Liver (tissue), 9 donors: Measurements from ENCODE around the gene AKT2. TPM values are rescaled to one million over a fixed set of nuclear protein-coding genes. Genes with fewer than 3 reads are reported as not detected.

Experiments
- DNase-seq: peaks from one replicate; pipeline ENCODE4 v3.0.0-alpha.2; 2017; ENCODE audit warnings: low spot score
- H3K27ac ChIP-seq, 2 donors: one replicate each; pipeline ENCODE4 v1.7.0; 2013; ENCODE audit warnings: inconsistent platforms in 2 of 2, low read length in 2 of 2, control low read depth in 1 of 2, low read depth in 1 of 2, mild to moderate bottlenecking in 1 of 2
- H3K27me3 ChIP-seq, 4 donors: one replicate each; pipeline versions ENCODE4 v1.6.1 to v1.7.0; 2013; ENCODE audit warnings: low read length in 3 of 4, inconsistent platforms in 1 of 4, mild to moderate bottlenecking in 1 of 4, moderate library complexity in 1 of 4; ENCODE audit not compliant: control insufficient read depth in 4 of 4, insufficient read depth in 4 of 4
- H3K36me3 ChIP-seq, 4 donors: one replicate each; pipeline versions ENCODE4 v1.6.1 to v1.7.0; 2013; ENCODE audit warnings: low read length in 3 of 4, mild to moderate bottlenecking in 3 of 4, low read depth in 1 of 4, moderate library complexity in 1 of 4; ENCODE audit not compliant: control insufficient read depth in 4 of 4, insufficient read depth in 3 of 4
- H3K4me1 ChIP-seq, 4 donors: one replicate each; pipeline versions ENCODE4 v1.6.1 to v1.7.0; 2013; ENCODE audit warnings: low read length in 3 of 4, mild to moderate bottlenecking in 3 of 4, moderate library complexity in 1 of 4; ENCODE audit not compliant: control insufficient read depth in 4 of 4, insufficient read depth in 4 of 4
- H3K4me3 ChIP-seq, 3 donors: one replicate each; pipeline versions ENCODE4 v1.6.1 to v1.7.0; 2013; ENCODE audit warnings: low read length in 3 of 3, control low read depth in 1 of 3, low read depth in 1 of 3, mild to moderate bottlenecking in 1 of 3
- H3K9ac ChIP-seq, 2 donors: one replicate each; pipeline ENCODE4 v1.7.0; 2013; ENCODE audit warnings: low read length in 2 of 2, mild to moderate bottlenecking in 2 of 2, moderate library complexity in 2 of 2, control low read depth in 1 of 2, low read depth in 1 of 2
- H3K9me3 ChIP-seq, 4 donors: one replicate each; pipeline versions ENCODE4 v1.6.1 to v1.7.0; 2013; ENCODE audit warnings: low read length in 3 of 4; ENCODE audit not compliant: control insufficient read depth in 4 of 4
- EGR1 ChIP-seq, 2 donors: IDR thresholded peaks; 2 replicates each; pipeline ENCODE4 v1.6.1; 2016 to 2018; ENCODE audit warnings: antibody characterized with exemption in 2 of 2, low read depth in 2 of 2
- FOXA1 ChIP-seq: IDR thresholded peaks from 2 replicates; pipeline ENCODE4 v1.6.1; 2016; ENCODE audit warnings: antibody characterized with exemption
- FOXA2 ChIP-seq: IDR thresholded peaks from 2 replicates; pipeline ENCODE4 v1.6.1; 2016; ENCODE audit warnings: antibody characterized with exemption
- GABPA ChIP-seq, 2 donors: IDR thresholded peaks in 1 of 2; conservative IDR thresholded peaks in 1 of 2; 2 replicates each; pipeline ENCODE4 v1.6.1; 2016; ENCODE audit warnings: antibody characterized with exemption in 2 of 2, mild to moderate bottlenecking in 1 of 2, moderate library complexity in 1 of 2
- HNF4A ChIP-seq, 2 donors: conservative IDR thresholded peaks; 2 replicates each; pipeline ENCODE4 v1.6.1; 2016; ENCODE audit warnings: antibody characterized with exemption in 2 of 2, mild to moderate bottlenecking in 2 of 2
- HNF4G ChIP-seq: IDR thresholded peaks from 2 replicates; pipeline ENCODE4 v1.6.1; 2016; ENCODE audit warnings: antibody characterized with exemption
- JUND ChIP-seq, 2 donors: IDR thresholded peaks; 2 replicates each; pipeline ENCODE4 v1.6.1; 2016; ENCODE audit warnings: antibody characterized with exemption in 2 of 2
- RXRA ChIP-seq, 2 donors: IDR thresholded peaks; 2 replicates each; pipeline ENCODE4 v1.6.1; 2017 to 2018; ENCODE audit warnings: antibody characterized with exemption in 2 of 2, mild to moderate bottlenecking in 1 of 2
- SP1 ChIP-seq: IDR thresholded peaks from 2 replicates; pipeline ENCODE4 v1.6.1; 2018; ENCODE audit warnings: antibody characterized with exemption, mild to moderate bottlenecking
- TAF1 ChIP-seq: conservative IDR thresholded peaks from 2 replicates; pipeline ENCODE4 v1.6.1; 2016; ENCODE audit warnings: antibody characterized with exemption, mild to moderate bottlenecking
- YY1 ChIP-seq: IDR thresholded peaks from 2 replicates; pipeline ENCODE4 v1.6.1; 2016; ENCODE audit warnings: antibody characterized with exemption, mild to moderate bottlenecking
- WGBS: extraction: QIAGEN DNeasy Blood & Tissue Kit; methylation state at CpG from one replicate; pipeline ENCODE4 v1.1.7; 2013; 5-methylcytosine and 5-hydroxymethylcytosine counted together
- polyA plus RNA-seq, 2 donors: library from polyadenylated mRNA; stranded (reverse) in 1 of 2; unstranded in 1 of 2; fragments of 200-250 nt in 1 of 2; fragments of >200 nt in 1 of 2; fragmentation: Nextera tagmentation in 1 of 2; extraction: Ambion mirVana in 1 of 2; gene quantifications; one replicate each; pipeline versions ENCODE4 v1.2.1 to v1.2.3, GENCODE V29; 2013 to 2015
- total RNA-seq, 2 donors: library from RNA; depleted of rRNA; stranded (reverse); fragments of >200 nt; gene quantifications; one replicate each; pipeline ENCODE4 v1.2.3, GENCODE V29; 2014
- TF ChIP-seq, protein P1 (sequence below): IDR thresholded peaks from 2 replicates; pipeline ENCODE4 v1.6.1; 2016; ENCODE audit warnings: antibody characterized with exemption
- TF ChIP-seq, protein P2 (sequence below): IDR thresholded peaks from 2 replicates; pipeline ENCODE4 v1.6.1; 2016; ENCODE audit warnings: antibody characterized with exemption
- TF ChIP-seq, protein P3 (sequence below): fragments of 150-350 bp; IDR thresholded peaks from 2 replicates; pipeline ENCODE4 v1.5.1; 2017; ENCODE audit warnings: improper control_type of control experiment, low read depth, low read length; ENCODE audit not compliant: missing input control
- donor health status: healthy.
- donor health status: healthy.
- donor health status: healthy.
- donor health status: healthy.
- donor health status: healthy.

AKT2 gene
- total and polyA plus RNA-seq, 4 donors: 23.2 to 110 (median 60.4) TPM

GRCh38 chr19:40240332-40240731, 44.8 kb downstream of the AKT2 start:
- Histone ChIP-seq H3K4me1 (peaks cover 0 to 11% (median 2%) of the 10 kb centered on the region in 4 donors), H3K9me3 (no peaks in the 10 kb centered on the region), H3K27me3 (no peaks in the 10 kb centered on the region), H3K36me3 (peaks cover 21 to 62% (median 42%) of the 10 kb centered on the region in 4 donors), H3K9ac (no peak overlapping the region), H3K27ac (no peak overlapping the region), H3K4me3 (no peak overlapping the region)
- DNase-seq: no peak
- WGBS: 94% methylated on average over 6 of the region's 6 CpGs
- TF ChIP-seq, protein P1, sequence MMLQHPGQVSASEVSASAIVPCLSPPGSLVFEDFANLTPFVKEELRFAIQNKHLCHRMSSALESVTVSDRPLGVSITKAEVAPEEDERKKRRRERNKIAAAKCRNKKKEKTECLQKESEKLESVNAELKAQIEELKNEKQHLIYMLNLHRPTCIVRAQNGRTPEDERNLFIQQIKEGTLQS: no peak

DNA sequence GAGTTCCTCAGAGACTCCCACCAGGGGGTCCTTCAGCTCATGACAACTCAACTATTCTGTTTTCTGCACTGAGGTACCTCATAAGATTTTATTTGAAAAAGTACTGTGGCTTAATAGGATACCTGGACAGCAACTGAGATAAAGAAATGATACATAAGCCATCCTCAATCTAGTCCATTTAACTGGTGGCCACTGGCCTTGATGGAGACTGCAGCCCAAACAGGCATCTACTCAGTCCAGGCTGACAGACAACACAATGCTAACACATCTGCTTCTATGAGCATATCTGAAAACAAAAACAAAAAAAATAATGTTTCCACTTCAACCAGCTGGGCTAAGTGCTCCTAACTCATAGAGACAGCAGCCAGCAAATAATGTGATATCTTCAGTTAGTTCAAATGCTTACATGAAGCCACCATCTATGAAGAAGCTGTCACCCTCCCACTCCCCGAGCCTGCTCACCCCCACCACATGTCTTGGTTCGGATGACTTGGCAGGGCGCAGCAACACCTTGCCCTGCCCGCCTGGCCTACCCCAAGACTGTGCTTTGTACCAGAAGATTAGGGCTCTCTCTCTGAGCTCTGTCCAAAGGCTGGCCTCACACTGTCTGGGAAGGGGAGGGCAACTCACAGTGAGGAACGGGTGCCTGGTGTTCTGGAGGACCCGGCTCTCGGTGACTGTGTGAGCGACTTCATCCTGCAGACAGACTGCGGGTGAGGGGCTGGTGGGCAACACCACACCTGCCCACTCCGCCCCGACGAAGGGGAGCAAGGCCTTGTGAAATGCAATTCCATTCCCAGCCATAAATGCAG, 45.5 kb downstream of the AKT2 start:
- 96% methylated on average over 12 of the region's 12 CpGs for WGBS
- no peak for DNase-seq
- Histone ChIP-seq H3K9me3 (no peaks in the 10 kb centered on the region), H3K27me3 (no peaks in the 10 kb centered on the region), H3K4me1 (peaks cover 0 to 10% (median 2%) of the 10 kb centered on the region in 4 donors), H3K27ac (no peak overlapping the region), H3K9ac (no peak overlapping the region), H3K4me3 (no peak overlapping the region), H3K36me3 (peaks cover 22 to 69% (median 45%) of the 10 kb centered on the region in 4 donors)
- TF ChIP-seq YY1 (no peak), HNF4A (conservative IDR thresholded peaks at IDR 0.05) (no peak), RXRA (IDR thresholded peaks at IDR 0.05) (no peak), FOXA2 (no peak), HNF4G (no peak), FOXA1 (no peak)

- peaks cover 0 to 10% (median 2%) of the 10 kb centered on the region in 4 donors for H3K4me1 ChIP-seq
- no peak for DNase-seq
- 96% methylated on average over 9 of the region's 9 CpGs for WGBS
Observed at GRCh38 chr19:40238775-40239174, 46.4 kb downstream of the AKT2 start.

GRCh38 chr19:40237791-40238190, 47.4 kb downstream of the AKT2 start:
- WGBS: 95% methylated on average over 14 of the region's 14 CpGs
- Histone ChIP-seq H3K4me1 (peaks cover 0 to 7% (median 2%) of the 10 kb centered on the region in 4 donors), H3K36me3 (peaks cover 27 to 79% (median 48%) of the 10 kb centered on the region in 4 donors), H3K9ac (no peak overlapping the region), H3K4me3 (no peak overlapping the region), H3K9me3 (no peaks in the 10 kb centered on the region), H3K27me3 (no peaks in the 10 kb centered on the region), H3K27ac (no peak overlapping the region)
- DNase-seq: no peak
- TF ChIP-seq FOXA1 (no peak), HNF4A (conservative IDR thresholded peaks at IDR 0.05) (no peak), JUND (IDR thresholded peaks at IDR 0.05) (no peak), FOXA2 (no peak), YY1 (no peak), EGR1 (IDR thresholded peaks at IDR 0.05; ENCODE audit: low read depth in 2 of 2) (no peak), TAF1 (no peak), RXRA (IDR thresholded peaks at IDR 0.05) (no peak), SP1 (no peak), GABPA (IDR thresholded peaks at IDR 0.05 in 1 of 2, conservative IDR thresholded peaks at IDR 0.05 in 1 of 2) (no peak)
- TF ChIP-seq, protein P2, sequence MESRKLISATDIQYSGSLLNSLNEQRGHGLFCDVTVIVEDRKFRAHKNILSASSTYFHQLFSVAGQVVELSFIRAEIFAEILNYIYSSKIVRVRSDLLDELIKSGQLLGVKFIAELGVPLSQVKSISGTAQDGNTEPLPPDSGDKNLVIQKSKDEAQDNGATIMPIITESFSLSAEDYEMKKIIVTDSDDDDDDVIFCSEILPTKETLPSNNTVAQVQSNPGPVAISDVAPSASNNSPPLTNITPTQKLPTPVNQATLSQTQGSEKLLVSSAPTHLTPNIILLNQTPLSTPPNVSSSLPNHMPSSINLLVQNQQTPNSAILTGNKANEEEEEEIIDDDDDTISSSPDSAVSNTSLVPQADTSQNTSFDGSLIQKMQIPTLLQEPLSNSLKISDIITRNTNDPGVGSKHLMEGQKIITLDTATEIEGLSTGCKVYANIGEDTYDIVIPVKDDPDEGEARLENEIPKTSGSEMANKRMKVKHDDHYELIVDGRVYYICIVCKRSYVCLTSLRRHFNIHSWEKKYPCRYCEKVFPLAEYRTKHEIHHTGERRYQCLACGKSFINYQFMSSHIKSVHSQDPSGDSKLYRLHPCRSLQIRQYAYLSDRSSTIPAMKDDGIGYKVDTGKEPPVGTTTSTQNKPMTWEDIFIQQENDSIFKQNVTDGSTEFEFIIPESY: no peak
- TF ChIP-seq, protein P3, sequence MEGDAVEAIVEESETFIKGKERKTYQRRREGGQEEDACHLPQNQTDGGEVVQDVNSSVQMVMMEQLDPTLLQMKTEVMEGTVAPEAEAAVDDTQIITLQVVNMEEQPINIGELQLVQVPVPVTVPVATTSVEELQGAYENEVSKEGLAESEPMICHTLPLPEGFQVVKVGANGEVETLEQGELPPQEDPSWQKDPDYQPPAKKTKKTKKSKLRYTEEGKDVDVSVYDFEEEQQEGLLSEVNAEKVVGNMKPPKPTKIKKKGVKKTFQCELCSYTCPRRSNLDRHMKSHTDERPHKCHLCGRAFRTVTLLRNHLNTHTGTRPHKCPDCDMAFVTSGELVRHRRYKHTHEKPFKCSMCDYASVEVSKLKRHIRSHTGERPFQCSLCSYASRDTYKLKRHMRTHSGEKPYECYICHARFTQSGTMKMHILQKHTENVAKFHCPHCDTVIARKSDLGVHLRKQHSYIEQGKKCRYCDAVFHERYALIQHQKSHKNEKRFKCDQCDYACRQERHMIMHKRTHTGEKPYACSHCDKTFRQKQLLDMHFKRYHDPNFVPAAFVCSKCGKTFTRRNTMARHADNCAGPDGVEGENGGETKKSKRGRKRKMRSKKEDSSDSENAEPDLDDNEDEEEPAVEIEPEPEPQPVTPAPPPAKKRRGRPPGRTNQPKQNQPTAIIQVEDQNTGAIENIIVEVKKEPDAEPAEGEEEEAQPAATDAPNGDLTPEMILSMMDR: no peak

More at GRCh38 chr19:40238775-40239174, 46.4 kb downstream of the AKT2 start:
- no peak overlapping the region for H3K9ac ChIP-seq
- TF ChIP-seq YY1: no peak
- TF ChIP-seq JUND (IDR thresholded peaks at IDR 0.05): no peak
- TF ChIP-seq, protein P3: no peak
- no peak for TF ChIP-seq GABPA (IDR thresholded peaks at IDR 0.05 in 1 of 2, conservative IDR thresholded peaks at IDR 0.05 in 1 of 2)
- H3K9me3 ChIP-seq: no peaks in the 10 kb centered on the region
- peaks cover 22 to 70% (median 47%) of the 10 kb centered on the region in 4 donors for H3K36me3 ChIP-seq
- no peaks in the 10 kb centered on the region for H3K27me3 ChIP-seq
- no peak overlapping the region for H3K4me3 ChIP-seq
- H3K27ac ChIP-seq: no peak overlapping the region
